Body of pancreas (tissue), 4 donors: Measurements from ENCODE around the gene DEPDC4.

ENCODE experiments used
- POLR2A ChIP-seq, 3 donors: fragments of 450-650 bp; IDR thresholded peaks; one replicate each; pipeline ENCODE4 v1.6.1; 2016; ENCODE audit warnings: antibody characterized with exemption in 3 of 3, mild to moderate bottlenecking in 2 of 3
- TF ChIP-seq, protein P1 (sequence below), 7 experiments: fragments of 450-650 bp in 4 of 7; fragments of 200-600 bp in 3 of 7; sonication (generic) in 3 of 7; IDR thresholded peaks; one replicate each; pipeline ENCODE4 v1.5.1; 2016 to 2019; ENCODE audit warnings: antibody characterized with exemption in 7 of 7

DNA sequence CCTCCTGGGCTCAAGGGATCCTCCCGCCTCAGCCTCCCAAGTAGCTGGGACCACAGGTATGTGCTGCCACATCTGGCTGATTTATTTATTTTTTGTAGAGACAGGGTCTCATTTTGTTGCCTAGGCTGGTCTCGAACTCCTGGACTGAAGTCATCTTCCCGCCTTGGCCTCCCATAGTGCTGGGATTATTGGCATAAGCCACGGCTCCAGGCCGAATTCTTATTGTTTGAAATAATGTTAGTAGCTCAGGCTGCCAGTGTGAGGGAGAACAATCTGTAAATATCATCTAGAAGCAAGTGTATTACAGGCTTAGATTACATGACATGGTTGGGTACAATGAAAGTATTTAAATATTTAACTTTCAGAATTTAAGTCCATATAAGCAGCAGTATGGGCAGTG is 58.0 kb downstream of the DEPDC4 start:
- TF ChIP-seq, protein P1, sequence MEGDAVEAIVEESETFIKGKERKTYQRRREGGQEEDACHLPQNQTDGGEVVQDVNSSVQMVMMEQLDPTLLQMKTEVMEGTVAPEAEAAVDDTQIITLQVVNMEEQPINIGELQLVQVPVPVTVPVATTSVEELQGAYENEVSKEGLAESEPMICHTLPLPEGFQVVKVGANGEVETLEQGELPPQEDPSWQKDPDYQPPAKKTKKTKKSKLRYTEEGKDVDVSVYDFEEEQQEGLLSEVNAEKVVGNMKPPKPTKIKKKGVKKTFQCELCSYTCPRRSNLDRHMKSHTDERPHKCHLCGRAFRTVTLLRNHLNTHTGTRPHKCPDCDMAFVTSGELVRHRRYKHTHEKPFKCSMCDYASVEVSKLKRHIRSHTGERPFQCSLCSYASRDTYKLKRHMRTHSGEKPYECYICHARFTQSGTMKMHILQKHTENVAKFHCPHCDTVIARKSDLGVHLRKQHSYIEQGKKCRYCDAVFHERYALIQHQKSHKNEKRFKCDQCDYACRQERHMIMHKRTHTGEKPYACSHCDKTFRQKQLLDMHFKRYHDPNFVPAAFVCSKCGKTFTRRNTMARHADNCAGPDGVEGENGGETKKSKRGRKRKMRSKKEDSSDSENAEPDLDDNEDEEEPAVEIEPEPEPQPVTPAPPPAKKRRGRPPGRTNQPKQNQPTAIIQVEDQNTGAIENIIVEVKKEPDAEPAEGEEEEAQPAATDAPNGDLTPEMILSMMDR (IDR thresholded peaks at IDR 0.05), result no peak
- TF ChIP-seq POLR2A (IDR thresholded peaks at IDR 0.05), result no peak
